HL-60 (cell line): ENCODE results near the gene GUCD1.

Experiments
- DNase-seq, 2 experiments: peaks; one replicate each; pipeline ENCODE4 v3.0.0-alpha.2; 2010 to 2020; ENCODE audit warnings: low read depth in 1 of 2, low spot score in 1 of 2
- H3K27ac ChIP-seq: fragments of 250-450 bp; sonication (Bioruptor Pico); replicated peaks from 2 replicates; pipeline ENCODE4 v1.5.1; 2020; ENCODE audit warnings: mild to moderate bottlenecking, moderate library complexity
- H3K27me3 ChIP-seq: fragments of 250-450 bp; sonication (Bioruptor Pico); 2 replicates; pipeline ENCODE4 v1.5.1; 2021; ENCODE audit warnings: mild to moderate bottlenecking, moderate library complexity; ENCODE audit not compliant: insufficient read depth, poor library complexity, severe bottlenecking
- H3K4me3 ChIP-seq: replicated peaks from 2 replicates; pipeline ENCODE4 v1.5.1; 2011; ENCODE audit warnings: mild to moderate bottlenecking, control low read depth, low read length; ENCODE audit not compliant: insufficient read depth
- GABPA ChIP-seq: IDR thresholded peaks from 2 replicates; pipeline ENCODE4 v1.6.1; 2012; ENCODE audit warnings: low read depth
- POLR2AphosphoS5 ChIP-seq: IDR thresholded peaks from 2 replicates; pipeline ENCODE4 v1.6.1; 2012; ENCODE audit warnings: low read depth
- SPI1 ChIP-seq: IDR thresholded peaks from 2 replicates; pipeline ENCODE4 v1.6.1; 2012; ENCODE audit warnings: low read depth, mild to moderate bottlenecking, borderline replicate concordance
- TF ChIP-seq, protein P1 (sequence below): IDR thresholded peaks from 2 replicates; pipeline ENCODE4 v1.6.1; 2012; ENCODE audit warnings: low read depth; ENCODE audit not compliant: insufficient replicate concordance
- TF ChIP-seq, protein P2 (sequence below): IDR thresholded peaks from one replicate; pipeline ENCODE4 v1.5.1; 2011; ENCODE audit warnings: low read length, control low read depth, inconsistent platforms; ENCODE audit not compliant: insufficient read depth

The GUCD1 gene

DNA sequence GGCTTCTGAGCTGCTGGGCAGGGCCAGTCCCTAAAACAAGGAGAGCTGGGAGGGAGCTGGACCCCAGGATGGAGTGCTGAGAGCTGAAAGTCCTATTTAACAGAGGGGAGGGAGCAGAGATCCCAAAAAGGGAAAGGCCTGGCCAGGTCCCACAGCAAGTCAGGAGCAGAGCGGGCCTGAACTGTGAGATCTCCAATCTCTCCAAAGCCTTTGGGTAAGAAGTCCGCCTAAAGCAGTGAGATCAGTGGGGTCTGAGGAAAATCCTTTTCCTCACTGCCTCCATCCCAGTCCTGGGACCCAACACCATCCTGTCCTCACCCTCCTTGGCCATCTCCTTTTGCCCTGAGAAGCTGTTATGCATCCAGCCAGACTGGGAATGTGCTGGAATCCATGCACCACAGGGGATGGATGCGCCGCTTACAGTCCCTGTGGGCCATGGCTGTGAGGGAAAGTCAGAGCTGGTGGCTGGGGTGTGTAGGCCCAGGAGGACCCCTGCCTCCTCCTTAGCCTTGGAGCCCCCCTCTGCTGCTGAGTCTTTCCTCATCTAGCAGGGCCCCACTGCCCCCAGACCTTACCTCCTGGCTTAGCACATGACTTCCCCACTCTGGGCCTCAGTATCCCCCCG lies 29.3 kb upstream of the GUCD1 start:
- no peak overlapping the region for H3K27ac ChIP-seq
- no peaks in the 10 kb centered on the region for H3K27me3 ChIP-seq
- H3K4me3 ChIP-seq: no peak overlapping the region
- DNase-seq: no peak
- TF ChIP-seq, protein P1, sequence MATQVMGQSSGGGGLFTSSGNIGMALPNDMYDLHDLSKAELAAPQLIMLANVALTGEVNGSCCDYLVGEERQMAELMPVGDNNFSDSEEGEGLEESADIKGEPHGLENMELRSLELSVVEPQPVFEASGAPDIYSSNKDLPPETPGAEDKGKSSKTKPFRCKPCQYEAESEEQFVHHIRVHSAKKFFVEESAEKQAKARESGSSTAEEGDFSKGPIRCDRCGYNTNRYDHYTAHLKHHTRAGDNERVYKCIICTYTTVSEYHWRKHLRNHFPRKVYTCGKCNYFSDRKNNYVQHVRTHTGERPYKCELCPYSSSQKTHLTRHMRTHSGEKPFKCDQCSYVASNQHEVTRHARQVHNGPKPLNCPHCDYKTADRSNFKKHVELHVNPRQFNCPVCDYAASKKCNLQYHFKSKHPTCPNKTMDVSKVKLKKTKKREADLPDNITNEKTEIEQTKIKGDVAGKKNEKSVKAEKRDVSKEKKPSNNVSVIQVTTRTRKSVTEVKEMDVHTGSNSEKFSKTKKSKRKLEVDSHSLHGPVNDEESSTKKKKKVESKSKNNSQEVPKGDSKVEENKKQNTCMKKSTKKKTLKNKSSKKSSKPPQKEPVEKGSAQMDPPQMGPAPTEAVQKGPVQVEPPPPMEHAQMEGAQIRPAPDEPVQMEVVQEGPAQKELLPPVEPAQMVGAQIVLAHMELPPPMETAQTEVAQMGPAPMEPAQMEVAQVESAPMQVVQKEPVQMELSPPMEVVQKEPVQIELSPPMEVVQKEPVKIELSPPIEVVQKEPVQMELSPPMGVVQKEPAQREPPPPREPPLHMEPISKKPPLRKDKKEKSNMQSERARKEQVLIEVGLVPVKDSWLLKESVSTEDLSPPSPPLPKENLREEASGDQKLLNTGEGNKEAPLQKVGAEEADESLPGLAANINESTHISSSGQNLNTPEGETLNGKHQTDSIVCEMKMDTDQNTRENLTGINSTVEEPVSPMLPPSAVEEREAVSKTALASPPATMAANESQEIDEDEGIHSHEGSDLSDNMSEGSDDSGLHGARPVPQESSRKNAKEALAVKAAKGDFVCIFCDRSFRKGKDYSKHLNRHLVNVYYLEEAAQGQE: no peak

DNA sequence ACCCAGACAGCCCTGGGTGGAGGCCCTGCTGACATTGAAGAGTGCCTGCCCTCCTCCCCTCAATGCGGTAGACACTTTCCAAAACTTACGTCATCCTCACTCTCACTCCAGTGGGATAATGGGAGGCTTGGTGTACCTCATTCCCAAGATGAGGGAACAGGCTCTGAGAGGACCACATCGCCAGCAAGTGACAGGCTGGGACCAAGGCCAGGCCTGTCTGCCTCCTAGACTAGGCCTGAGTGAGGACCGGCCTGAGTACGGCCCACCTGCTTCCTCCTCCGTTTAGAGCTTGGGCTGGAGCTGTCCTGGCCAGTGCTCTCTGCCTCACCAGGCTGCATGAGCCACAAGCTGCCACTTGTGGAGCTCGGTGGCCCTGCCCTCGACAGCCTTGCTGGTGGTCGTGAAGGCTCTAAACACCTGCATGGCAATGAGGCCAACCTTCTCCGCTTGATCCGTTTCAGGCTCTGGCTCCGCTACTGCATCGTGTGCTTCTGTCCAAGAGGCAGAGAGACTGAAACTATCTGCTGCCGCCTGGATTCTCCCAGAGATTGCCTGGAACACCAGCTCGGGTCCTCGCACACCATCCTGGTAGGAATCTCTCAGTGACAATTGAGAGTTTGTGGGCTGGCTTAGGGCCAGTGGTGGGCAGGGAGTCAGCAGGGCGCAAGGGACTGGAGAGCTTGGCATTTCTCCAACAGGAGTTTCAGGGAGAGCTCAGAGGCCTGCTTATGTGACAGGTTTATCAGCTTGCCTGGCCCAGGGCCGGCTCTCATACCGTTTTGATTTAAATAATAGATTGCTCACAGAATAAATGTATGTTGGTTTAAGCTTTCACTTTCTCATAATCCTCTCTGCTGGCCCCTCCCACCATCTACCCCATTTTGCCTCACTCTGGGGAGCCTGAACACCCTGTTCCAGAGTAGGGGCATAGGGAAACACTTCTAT lies 28.6 kb upstream of the GUCD1 start:
- Histone ChIP-seq H3K27me3 (no peaks in the 10 kb centered on the region), H3K4me3 (no peak overlapping the region), H3K27ac (no peak overlapping the region)
- TF ChIP-seq GABPA: no peak
- TF ChIP-seq, protein P2, sequence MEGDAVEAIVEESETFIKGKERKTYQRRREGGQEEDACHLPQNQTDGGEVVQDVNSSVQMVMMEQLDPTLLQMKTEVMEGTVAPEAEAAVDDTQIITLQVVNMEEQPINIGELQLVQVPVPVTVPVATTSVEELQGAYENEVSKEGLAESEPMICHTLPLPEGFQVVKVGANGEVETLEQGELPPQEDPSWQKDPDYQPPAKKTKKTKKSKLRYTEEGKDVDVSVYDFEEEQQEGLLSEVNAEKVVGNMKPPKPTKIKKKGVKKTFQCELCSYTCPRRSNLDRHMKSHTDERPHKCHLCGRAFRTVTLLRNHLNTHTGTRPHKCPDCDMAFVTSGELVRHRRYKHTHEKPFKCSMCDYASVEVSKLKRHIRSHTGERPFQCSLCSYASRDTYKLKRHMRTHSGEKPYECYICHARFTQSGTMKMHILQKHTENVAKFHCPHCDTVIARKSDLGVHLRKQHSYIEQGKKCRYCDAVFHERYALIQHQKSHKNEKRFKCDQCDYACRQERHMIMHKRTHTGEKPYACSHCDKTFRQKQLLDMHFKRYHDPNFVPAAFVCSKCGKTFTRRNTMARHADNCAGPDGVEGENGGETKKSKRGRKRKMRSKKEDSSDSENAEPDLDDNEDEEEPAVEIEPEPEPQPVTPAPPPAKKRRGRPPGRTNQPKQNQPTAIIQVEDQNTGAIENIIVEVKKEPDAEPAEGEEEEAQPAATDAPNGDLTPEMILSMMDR: no peak
- TF ChIP-seq, protein P1: no peak
- TF ChIP-seq POLR2AphosphoS5: no peak
- TF ChIP-seq SPI1: no peak
- no peak for DNase-seq

DNA sequence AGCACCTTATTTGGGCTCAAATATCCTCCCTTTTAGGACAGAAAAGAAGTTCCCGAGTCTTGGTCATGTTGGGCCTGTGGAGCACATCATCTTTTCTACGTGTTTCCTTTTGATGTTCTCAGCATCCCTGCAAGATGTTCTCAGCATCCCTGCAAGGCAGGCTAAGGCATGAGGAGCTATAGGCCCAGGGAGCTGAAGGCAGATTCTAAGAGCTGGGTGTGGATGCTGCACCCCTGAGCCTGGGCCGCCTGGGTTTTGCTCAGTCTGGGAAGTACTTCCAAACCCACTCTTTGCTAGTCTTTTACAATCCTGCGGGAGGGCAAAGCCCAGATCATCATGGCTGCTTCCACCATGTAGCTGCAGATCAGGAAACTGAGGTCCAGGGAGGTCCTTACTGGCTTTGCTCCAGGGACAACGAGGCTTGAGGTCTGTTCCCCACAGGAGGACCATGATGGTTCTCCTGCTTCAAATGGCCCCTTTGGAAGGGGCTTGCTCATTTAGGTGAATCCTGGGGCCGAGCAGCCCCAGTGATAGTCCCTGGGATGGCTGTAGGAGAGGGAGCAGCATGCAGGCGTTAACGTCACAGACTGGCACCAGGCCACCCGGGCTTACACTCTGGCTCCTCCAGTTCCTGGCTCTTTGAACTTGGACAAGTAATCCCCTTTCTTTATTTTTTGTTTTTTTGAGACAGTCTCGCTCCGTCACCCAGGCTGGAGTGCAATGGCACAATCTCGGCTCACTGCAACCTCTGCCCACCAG lies 27.3 kb upstream of the GUCD1 start:
- TF ChIP-seq, protein P1: no peak
- no peak for TF ChIP-seq SPI1
- TF ChIP-seq GABPA: no peak
- TF ChIP-seq POLR2AphosphoS5: no peak
- TF ChIP-seq, protein P2: no peak
- Histone ChIP-seq H3K27ac (no peak overlapping the region), H3K27me3 (no peaks in the 10 kb centered on the region), H3K4me3 (no peak overlapping the region)
- no peak for DNase-seq
